ENCODE measurements around the gene ELL2. TPM values are rescaled to one million over a fixed set of nuclear protein-coding genes. Genes with fewer than 3 reads are reported as not detected.
A peak's percentile ranks its signal among the peaks of the same experiment; 100 is the strongest.

ELL2 gene
- total and polyA plus RNA-seq, 9 of the 15 experiments (the other 6 are each of a cell fraction or from before 2014, with no cell fraction given), result 4.3 to 18.3 (median 14.5) TPM

GRCh38 chr5:95841914-95842812, 119.5 kb downstream of the ELL2 start (continued):
- TF ChIP-seq NCOA6 (IDR thresholded peaks at IDR 0.05) (no peak), IRF9 (tag; IDR thresholded peaks at IDR 0.05) (peak; percentile 34; the same call in 1 of the 2 replicates), ZNF175 (CRISPR knock-in tag; IDR thresholded peaks at IDR 0.05; ENCODE audit: low read depth) (no peak), PTRF (tag; IDR thresholded peaks at IDR 0.05) (no peak), HES1 (IDR thresholded peaks at IDR 0.05; ENCODE audit: low read depth) (no peak), HOXB6 (CRISPR knock-in tag; IDR thresholded peaks at IDR 0.05; ENCODE audit: borderline replicate concordance) (no peak), NFYB (IDR thresholded peaks at IDR 0.05; ENCODE audit: extremely low read depth, insufficient read length) (no peak), ZNF518B (CRISPR knock-in tag; IDR thresholded peaks at IDR 0.05) (no peak), ZNF224 (CRISPR knock-in tag; IDR thresholded peaks at IDR 0.05) (no peak), MBD2 (IDR thresholded peaks at IDR 0.05; ENCODE audit: borderline replicate concordance, low read depth) (no peak), JUND (IDR thresholded peaks at IDR 0.05; ENCODE audit: borderline replicate concordance, low read depth, low read length) (no peak), JUND (tag; IDR thresholded peaks at IDR 0.05; ENCODE audit: borderline replicate concordance, low read depth, low read length) (peak; percentile 48; the same call in 1 of the 3 replicates), FIP1L1 (IDR thresholded peaks at IDR 0.05; ENCODE audit: low read depth, low read length, poor library complexity, severe bottlenecking) (no peak)
- TF ChIP-seq, protein P1, sequence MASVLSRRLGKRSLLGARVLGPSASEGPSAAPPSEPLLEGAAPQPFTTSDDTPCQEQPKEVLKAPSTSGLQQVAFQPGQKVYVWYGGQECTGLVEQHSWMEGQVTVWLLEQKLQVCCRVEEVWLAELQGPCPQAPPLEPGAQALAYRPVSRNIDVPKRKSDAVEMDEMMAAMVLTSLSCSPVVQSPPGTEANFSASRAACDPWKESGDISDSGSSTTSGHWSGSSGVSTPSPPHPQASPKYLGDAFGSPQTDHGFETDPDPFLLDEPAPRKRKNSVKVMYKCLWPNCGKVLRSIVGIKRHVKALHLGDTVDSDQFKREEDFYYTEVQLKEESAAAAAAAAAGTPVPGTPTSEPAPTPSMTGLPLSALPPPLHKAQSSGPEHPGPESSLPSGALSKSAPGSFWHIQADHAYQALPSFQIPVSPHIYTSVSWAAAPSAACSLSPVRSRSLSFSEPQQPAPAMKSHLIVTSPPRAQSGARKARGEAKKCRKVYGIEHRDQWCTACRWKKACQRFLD (CRISPR knock-in tag; IDR thresholded peaks at IDR 0.05), result no peak
- TF ChIP-seq, protein P2, sequence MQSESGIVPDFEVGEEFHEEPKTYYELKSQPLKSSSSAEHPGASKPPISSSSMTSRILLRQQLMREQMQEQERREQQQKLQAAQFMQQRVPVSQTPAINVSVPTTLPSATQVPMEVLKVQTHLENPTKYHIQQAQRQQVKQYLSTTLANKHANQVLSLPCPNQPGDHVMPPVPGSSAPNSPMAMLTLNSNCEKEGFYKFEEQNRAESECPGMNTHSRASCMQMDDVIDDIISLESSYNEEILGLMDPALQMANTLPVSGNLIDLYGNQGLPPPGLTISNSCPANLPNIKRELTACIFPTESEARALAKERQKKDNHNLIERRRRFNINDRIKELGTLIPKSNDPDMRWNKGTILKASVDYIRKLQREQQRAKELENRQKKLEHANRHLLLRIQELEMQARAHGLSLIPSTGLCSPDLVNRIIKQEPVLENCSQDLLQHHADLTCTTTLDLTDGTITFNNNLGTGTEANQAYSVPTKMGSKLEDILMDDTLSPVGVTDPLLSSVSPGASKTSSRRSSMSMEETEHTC (IDR thresholded peaks at IDR 0.05), result no peak
- TF ChIP-seq, protein P3, sequence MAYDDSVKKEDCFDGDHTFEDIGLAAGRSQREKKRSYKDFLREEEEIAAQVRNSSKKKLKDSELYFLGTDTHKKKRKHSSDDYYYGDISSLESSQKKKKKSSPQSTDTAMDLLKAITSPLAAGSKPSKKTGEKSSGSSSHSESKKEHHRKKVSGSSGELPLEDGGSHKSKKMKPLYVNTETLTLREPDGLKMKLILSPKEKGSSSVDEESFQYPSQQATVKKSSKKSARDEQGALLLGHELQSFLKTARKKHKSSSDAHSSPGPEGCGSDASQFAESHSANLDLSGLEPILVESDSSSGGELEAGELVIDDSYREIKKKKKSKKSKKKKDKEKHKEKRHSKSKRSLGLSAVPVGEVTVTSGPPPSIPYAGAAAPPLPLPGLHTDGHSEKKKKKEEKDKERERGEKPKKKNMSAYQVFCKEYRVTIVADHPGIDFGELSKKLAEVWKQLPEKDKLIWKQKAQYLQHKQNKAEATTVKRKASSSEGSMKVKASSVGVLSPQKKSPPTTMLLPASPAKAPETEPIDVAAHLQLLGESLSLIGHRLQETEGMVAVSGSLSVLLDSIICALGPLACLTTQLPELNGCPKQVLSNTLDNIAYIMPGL (CRISPR knock-in tag; IDR thresholded peaks at IDR 0.05), result no peak

Measured in K562 (cell line).